Measurements from ENCODE around the gene KMT2C.
A peak's percentile ranks its signal among the peaks of the same experiment; 100 is the strongest.
"Not testable (repeated sequence)": the region's sequence is repeated elsewhere in the genome, so short reads cannot be mapped to it uniquely, and the experiment has no call there.

The KMT2C gene

GRCh38 chr7:152441810-152442209 lies 6.0 kb upstream of the KMT2C start:
- not testable (repeated sequence) for DNase-seq (ENCODE audit: low read depth, low spot score)

- DNase-seq (ENCODE audit: low read depth, low spot score) = not testable (repeated sequence)
Observed at GRCh38 chr7:152441168-152441567, 5.4 kb upstream of the KMT2C start.

GRCh38 chr7:152438017-152438416 lies 2.2 kb upstream of the KMT2C start:
- not testable (repeated sequence) for DNase-seq (ENCODE audit: low read depth, low spot score)

GRCh38 chr7:152436931-152437575 lies 1.2 kb upstream of the KMT2C start:
- not testable (repeated sequence) for DNase-seq (ENCODE audit: low read depth, low spot score)

- DNase-seq (ENCODE audit: low read depth, low spot score) = peak; percentile 47
Observed at GRCh38 chr7:152436111-152436930, 518 bp upstream of the KMT2C start.

GRCh38 chr7:152434511-152435383 lies 1.1 kb downstream of the KMT2C start:
- not testable (repeated sequence) for DNase-seq (ENCODE audit: low read depth, low spot score)

GRCh38 chr7:152433721-152434490 lies 1.9 kb downstream of the KMT2C start:
- DNase-seq (ENCODE audit: low read depth, low spot score) = not testable (repeated sequence)

GRCh38 chr7:152432735-152433134 lies 3.1 kb downstream of the KMT2C start:
- not testable (repeated sequence) for DNase-seq (ENCODE audit: low read depth, low spot score)

GRCh38 chr7:152430854-152431253 lies 4.9 kb downstream of the KMT2C start:
- DNase-seq (ENCODE audit: low read depth, low spot score) = no peak

- DNase-seq (ENCODE audit: low read depth, low spot score) = not testable (repeated sequence)
Observed at GRCh38 chr7:152430118-152430517, 5.7 kb downstream of the KMT2C start.

GRCh38 chr7:152424348-152425108 lies 11.3 kb downstream of the KMT2C start:
- DNase-seq (ENCODE audit: low read depth, low spot score) = no peak

GRCh38 chr7:152423991-152424347 lies 11.8 kb downstream of the KMT2C start:
- no peak for DNase-seq (ENCODE audit: low read depth, low spot score)

- not testable (repeated sequence) for DNase-seq (ENCODE audit: low read depth, low spot score)
Observed at GRCh38 chr7:152423171-152423570, 12.6 kb downstream of the KMT2C start.

GRCh38 chr7:152420950-152421349 lies 14.9 kb downstream of the KMT2C start:
- DNase-seq (ENCODE audit: low read depth, low spot score) = not testable (repeated sequence)

GRCh38 chr7:152419473-152420429 lies 16.1 kb downstream of the KMT2C start:
- DNase-seq (ENCODE audit: low read depth, low spot score) = no peak

- no peak for DNase-seq (ENCODE audit: low read depth, low spot score)
Observed at GRCh38 chr7:152414779-152415178, 21.0 kb downstream of the KMT2C start.

- peak; percentile 69 for DNase-seq (ENCODE audit: low read depth, low spot score)
Observed at GRCh38 chr7:152411389-152411788, 24.4 kb downstream of the KMT2C start.

- no peak for DNase-seq (ENCODE audit: low read depth, low spot score)
Observed at GRCh38 chr7:152406491-152406890, 29.3 kb downstream of the KMT2C start.

- DNase-seq (ENCODE audit: low read depth, low spot score) = not testable (repeated sequence)
Observed at GRCh38 chr7:152406030-152406429, 29.8 kb downstream of the KMT2C start.
